C4-2B (cell line): ENCODE data around the gene BBIP1.
A peak's percentile ranks its signal among the peaks of the same experiment; 100 is the strongest.

Experiments used
- H3K27ac ChIP-seq: fragments of 450-650 bp; 2 replicates; pipeline ENCODE4 v1.5.1; 2017
- ZFX ChIP-seq: fragments of 450-650 bp; IDR thresholded peaks from 2 replicates; pipeline ENCODE4 v1.6.1; 2017
- TF ChIP-seq, protein P1 (sequence below): fragments of 450-650 bp; conservative IDR thresholded peaks from 2 replicates; pipeline ENCODE4 v1.5.1; 2017; ENCODE audit warnings: mild to moderate bottlenecking

The BBIP1 gene

GRCh38 chr10:110880012-110880411 is 39.0 kb downstream of the BBIP1 start:
- TF ChIP-seq ZFX, result no peak
- TF ChIP-seq, protein P1, sequence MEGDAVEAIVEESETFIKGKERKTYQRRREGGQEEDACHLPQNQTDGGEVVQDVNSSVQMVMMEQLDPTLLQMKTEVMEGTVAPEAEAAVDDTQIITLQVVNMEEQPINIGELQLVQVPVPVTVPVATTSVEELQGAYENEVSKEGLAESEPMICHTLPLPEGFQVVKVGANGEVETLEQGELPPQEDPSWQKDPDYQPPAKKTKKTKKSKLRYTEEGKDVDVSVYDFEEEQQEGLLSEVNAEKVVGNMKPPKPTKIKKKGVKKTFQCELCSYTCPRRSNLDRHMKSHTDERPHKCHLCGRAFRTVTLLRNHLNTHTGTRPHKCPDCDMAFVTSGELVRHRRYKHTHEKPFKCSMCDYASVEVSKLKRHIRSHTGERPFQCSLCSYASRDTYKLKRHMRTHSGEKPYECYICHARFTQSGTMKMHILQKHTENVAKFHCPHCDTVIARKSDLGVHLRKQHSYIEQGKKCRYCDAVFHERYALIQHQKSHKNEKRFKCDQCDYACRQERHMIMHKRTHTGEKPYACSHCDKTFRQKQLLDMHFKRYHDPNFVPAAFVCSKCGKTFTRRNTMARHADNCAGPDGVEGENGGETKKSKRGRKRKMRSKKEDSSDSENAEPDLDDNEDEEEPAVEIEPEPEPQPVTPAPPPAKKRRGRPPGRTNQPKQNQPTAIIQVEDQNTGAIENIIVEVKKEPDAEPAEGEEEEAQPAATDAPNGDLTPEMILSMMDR, result no peak
- no peak overlapping the region for H3K27ac ChIP-seq

DNA sequence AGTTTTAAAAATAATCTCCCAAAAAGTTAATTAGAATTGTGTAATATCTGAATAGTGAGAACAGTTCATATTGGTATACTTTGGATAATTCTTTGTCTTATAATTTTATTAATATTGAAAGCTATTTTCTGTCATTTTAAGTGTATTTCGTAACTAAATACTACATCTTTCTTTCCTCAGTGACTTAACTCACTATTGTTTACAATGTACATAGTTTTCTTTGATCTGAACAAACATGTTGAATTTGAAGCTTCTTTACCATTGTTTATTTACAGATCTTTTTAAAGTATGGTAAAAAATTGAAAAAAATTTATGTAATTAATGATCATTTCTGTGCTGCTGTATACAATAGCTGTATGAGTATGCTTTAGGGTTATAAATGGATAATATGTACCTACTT is 42.2 kb downstream of the BBIP1 start:
- TF ChIP-seq, protein P1, result no peak
- no peak for TF ChIP-seq ZFX
- no peak overlapping the region for H3K27ac ChIP-seq

- H3K27ac ChIP-seq, result no peak overlapping the region
- no peak for TF ChIP-seq ZFX
- TF ChIP-seq, protein P1, result no peak
Observed at GRCh38 chr10:110876000-110876399, 43.0 kb downstream of the BBIP1 start.

DNA sequence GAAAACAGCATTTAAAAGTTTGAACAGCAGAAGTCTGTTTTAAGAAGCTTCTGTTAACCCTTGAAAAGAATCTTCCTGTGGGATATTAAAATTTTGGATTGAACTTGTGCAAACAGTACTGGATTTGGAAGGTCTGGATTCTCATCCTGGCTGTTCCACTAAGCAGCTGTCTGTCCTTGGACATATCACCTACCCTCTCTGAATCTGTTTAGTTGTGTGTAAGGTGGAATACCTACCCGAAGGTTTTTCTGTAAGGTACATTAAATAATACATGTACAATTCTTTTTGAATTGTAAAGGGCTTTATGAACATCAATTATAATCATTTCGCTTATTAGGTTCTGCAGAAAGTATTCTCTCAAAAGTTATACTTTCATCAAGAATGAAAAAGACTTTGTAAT is 45.0 kb downstream of the BBIP1 start:
- H3K27ac ChIP-seq, result no peak overlapping the region
- no peak for TF ChIP-seq ZFX
- TF ChIP-seq, protein P1, result no peak

DNA sequence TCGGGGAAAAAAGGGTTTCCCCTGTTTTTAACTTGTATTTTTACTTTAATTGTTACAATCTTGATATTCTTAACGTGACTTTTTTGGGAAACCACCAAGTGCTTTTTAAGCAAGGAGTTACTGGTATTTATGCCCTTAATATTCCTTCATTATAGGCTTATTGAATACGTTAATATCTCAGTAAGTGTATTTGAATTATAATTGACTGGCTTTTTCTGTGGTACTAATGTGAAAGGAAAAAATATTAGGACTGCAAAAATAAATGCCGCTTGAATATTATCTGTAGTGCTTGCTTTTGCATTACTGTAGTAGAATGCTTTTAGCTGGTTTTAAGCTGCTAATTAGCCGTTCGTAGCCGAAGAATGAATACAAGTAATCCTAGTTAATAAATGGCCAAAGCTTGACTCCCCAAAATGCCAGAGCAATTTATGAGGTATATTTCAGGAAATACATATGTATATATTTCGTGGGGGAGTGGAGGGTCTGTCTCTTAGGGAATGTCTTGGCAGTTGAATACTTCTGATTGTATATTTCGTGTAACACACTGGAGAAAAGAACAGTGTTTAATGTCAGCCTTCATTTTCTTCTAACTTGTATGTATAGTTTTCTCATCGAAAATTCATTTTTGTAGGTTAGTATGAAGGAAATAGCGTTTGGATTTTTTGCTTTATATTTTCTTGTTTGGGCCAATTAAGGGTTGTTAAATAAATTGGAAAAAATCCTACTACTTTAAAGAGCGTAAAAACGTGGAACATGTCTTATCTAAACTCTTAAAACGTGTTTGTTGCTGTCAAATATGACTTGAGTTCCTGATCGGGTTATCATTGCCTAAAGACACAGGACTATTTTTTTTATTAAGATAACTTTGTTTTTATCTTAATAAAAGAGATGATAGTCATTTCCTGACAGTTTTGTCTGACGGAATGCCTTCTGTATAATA is 45.7 kb downstream of the BBIP1 start:
- peak overlapping the region; percentile 87 for H3K27ac ChIP-seq
- no peak for TF ChIP-seq ZFX
- TF ChIP-seq, protein P1, result no peak

DNA sequence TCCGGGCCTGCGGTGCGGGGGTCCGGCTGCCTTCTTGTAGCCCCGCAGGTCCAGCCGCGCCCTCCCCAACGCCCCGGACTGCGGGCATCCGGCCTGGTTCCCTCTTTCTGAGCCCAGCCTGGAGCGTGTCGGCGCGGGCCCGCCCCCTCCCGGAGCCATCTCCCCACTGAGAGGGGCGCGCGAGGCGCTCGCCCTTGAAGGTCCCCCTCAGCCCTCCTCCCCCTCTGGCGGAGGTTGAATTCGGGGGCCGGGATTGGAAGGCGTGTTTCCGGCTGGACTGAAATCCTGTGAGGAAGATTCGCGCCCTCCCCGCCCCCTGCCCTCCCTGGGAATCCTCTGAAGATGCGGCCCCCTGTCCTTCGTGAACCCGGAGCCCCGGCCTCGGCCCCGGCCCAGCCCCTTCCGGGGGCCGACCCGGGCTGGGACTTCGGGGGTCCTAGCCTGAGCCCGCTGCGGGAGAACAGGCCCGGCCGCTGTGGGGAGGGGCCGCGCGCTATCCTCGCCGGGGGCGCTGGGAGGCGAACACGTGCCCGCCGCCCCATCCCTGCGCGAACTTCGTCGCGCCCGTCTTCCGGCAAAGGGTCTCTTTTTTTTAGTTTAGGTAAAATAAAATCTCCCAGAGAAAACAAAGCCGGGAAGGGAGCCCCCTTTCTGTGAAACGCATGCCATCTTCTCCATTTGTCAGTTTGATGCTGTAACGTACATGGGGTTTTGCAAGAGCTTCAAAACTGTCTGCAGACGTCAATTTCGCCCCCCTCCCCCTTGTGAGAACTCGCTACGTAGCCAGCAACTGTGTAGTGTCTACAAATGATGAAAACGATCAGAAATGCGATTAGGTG is 46.6 kb downstream of the BBIP1 start:
- H3K27ac ChIP-seq, result peak overlapping the region; percentile 87

More for the DNA sequence above, 46.6 kb downstream of the BBIP1 start:
- TF ChIP-seq, protein P1, result peak; percentile 29
- TF ChIP-seq ZFX, result peak; percentile 71
